Measurements from ENCODE around the gene TEX13C.

The TEX13C gene

DNA sequence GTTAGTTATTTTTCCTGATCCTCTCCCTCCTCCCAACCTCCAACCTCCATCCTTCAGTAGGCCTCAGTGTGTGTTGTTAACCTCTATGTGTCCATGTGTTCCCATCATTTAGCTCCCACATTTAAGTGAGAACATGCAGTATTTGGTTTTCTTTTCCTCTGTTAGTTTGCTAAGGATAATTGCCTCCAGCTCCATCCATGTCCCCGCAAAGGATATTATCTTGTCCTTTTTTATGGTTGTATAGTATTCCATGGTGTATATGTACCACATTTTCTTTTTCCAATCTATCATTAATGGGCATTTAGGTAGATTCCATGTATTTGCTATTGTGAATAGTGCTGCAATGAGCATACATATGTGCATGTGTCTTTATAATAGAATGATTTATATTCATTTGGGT lies 54.5 kb downstream of the TEX13C start:
- Histone ChIP-seq H3K36me3 (ENCODE audit: control insufficient read depth, insufficient read depth, low read length) (no peaks in the 10 kb centered on the region), H3K4me2 (ENCODE audit: low read length) (no peak overlapping the region), H3K79me1 (ENCODE audit: low read length) (no peaks in the 10 kb centered on the region), H2BK120ac (ENCODE audit: low read depth, low read length) (no peak overlapping the region), H3K79me2 (ENCODE audit: control insufficient read depth, insufficient read depth, low read length) (no peaks in the 10 kb centered on the region), H3K27me3 (ENCODE audit: insufficient read depth, low read length, poor library complexity) (no peaks in the 10 kb centered on the region), H3K18ac (ENCODE audit: low read length) (no peak overlapping the region), H3K4me1 (ENCODE audit: control insufficient read depth, low read depth, low read length) (no peaks in the 10 kb centered on the region), H3K27ac (ENCODE audit: low read depth, low read length) (no peak overlapping the region), H4K8ac (ENCODE audit: low read depth, low read length) (no peak overlapping the region), H2BK5ac (ENCODE audit: low read length) (no peak overlapping the region), H2BK15ac (replicated peaks; ENCODE audit: low read depth) (no peak overlapping the region), H2AK5ac (ENCODE audit: low read length) (no peak overlapping the region), H3K4ac (ENCODE audit: low read depth, low read length) (no peak overlapping the region), H3K56ac (ENCODE audit: low read length) (no peak overlapping the region), H4K5ac (ENCODE audit: low read length) (no peak overlapping the region), H3K9ac (ENCODE audit: low read length) (no peak overlapping the region), H3K23ac (ENCODE audit: low read length) (no peak overlapping the region), H3K4me3 (ENCODE audit: low read length) (no peak overlapping the region)
- no peak for DNase-seq
- WGBS (ENCODE audit: extremely low coverage, insufficient coverage, low lambda C conversion rate) = no CpG with 5 or more reads among the region's 1 CpG
